Measurements from ENCODE around the gene SLMAP.
"Not testable (repeated sequence)": the region's sequence is repeated elsewhere in the genome, so short reads cannot be mapped to it uniquely, and the experiment has no call there.

Gene SLMAP

DNA sequence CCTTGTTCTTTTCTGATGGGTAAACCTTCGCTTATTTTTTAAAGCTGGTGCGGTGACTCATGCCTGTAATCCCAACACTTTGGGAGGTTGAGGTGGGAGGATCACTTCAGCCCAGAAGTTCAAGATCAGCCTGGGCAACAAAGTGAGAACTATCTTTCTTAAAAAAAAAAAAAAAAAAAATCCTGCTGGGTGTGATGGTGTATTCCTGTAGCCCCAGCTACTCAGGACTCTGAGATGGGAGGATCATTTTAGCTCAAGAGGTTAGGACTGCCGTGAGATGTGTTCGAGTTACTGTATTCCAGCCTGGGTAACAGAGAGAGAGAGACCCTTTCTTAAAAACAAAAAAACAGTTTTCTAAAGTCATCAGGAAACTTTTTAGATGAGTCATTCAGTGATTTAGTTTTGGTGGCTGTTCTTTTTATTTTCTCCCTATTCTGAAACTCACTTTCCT lies 37.7 kb downstream of the SLMAP start:
- DNase-seq (ENCODE audit: low read depth in 2 of 2) = no peak

DNA sequence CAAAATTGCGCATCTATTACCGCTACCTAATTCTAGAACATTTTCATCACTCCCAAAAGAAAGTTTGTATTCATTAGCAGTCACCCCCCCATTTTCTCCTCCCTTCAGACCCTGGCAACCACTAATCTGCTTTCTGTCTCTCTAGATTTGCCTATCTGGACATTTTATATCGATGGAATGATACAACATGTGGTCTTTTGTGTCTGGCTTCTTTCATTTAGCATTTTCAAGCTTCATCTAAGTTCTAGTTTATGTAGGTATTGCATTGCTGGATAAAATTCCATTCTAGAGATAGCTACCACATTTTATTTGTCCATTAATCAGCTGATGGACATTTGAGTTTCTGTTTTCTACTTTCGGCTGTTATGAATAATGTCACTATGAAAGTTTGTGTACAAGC lies 38.4 kb downstream of the SLMAP start:
- DNase-seq (ENCODE audit: low read depth in 2 of 2) = no peak

DNA sequence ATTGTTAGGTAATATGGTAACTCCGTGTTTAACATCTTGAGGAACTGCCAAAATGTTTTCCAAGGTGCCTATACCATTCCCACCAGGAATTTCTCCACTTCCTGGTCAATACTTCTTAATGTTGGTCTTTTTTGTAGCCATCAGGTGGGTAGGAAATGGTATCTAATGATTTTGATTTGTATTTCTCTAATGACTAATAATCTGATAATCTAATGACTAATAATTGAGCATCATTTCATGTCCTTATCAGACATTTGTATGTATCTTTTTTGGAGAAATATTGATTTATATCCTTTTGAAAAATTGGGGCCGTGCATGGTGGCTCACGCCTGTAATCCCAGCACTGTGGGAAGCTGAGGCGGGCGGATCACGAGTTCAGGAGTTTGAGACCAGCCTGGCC lies 38.8 kb downstream of the SLMAP start:
- DNase-seq (ENCODE audit: low read depth in 2 of 2) = no peak

DNA sequence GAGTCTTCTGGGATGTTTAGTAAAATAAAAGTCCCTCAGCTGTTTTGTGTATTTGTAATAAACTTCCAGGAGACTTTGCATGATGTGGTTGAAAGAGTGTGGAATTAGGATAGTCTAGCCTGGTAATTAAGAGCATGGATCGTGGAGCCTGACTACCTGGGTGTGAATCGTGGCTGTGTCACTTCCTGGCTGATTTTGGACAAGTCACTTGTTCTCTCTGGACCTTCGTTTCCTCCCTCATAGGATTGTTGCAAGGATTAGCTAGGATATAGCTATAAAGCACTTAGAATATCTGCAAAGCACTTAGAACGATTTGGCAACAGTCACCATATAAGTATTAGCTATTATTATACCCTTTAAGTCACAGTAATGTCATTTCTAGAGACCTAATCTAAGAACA lies 40.2 kb downstream of the SLMAP start:
- no peak for DNase-seq (ENCODE audit: low read depth in 2 of 2)

DNA sequence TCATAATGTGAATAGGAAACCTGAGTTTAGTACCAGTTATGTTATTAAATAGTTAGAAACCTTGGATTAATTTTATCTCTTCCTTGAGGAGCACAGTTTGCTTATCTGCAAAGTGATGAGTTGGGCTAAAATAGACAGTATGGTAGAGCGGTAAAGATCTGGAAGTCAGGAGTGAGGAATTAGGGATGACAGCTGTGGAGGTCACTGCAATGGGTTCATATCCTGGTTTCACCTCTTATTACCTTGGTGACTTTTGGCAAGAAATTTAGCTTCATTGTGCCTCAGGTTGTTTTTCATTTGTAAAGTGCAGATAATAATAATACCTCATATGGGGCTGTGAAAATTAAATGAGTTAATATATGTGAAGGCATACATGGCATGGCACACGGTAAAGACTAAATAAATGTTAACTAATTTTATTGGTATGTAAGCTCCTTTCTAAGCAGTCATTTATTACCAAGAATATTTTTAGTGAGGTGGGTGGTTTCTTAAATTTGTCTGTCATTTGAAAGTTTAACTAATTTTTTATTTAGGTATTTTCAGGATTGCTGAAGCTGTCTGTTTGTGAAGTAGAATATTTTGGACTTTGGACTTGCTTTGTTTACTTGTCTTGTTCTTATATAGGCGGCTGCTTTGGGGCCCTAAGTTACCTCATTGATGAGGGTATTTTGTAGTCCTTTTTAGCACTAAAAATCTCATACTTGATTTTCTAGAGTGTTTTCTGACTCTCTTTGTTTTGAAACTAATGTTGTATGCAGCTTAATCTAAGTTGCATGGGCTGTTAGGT lies 41.8 kb downstream of the SLMAP start:
- DNase-seq (ENCODE audit: low read depth in 2 of 2) = no peak

DNA sequence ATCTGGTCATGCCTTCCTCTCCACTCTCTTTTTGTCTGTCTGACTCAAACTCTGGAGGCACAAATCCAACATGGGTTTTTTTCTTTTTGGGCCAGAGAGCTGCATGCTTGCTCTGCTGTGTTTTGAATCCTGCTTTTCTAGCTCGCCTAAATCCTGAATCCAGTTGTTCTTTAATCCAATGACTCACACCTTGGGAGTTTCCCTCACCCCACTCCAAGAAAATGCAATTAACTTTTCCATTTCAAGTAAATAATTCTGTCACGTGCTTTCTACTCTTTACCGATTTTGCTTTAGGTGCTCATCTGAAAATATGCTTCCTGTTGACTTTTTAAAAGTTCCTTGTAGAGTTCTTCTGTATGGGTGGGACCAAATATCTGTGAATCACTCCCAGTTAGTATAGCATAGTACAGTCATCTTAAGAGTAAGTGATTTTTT lies 47.6 kb downstream of the SLMAP start:
- DNase-seq (ENCODE audit: low read depth in 2 of 2) = no peak

DNA sequence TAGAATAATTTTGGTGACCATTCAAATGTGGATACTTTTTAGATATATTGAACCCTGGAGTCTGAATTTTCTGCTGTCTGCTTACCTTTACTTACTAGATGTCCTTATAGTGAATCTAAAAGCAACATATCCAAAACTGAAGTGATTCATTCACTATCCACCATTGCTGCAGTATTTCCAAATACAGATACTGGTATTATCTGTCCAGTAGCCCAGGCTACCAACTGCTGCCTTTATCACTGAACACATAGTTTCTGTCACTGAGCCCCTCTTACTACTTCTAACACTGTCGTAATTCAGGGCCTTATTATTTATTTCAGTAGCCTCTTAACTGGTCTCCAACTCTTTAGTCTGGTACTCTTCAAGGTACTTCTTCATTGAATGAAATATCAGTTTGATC lies 49.2 kb downstream of the SLMAP start:
- DNase-seq (ENCODE audit: low read depth in 2 of 2) = no peak

DNA sequence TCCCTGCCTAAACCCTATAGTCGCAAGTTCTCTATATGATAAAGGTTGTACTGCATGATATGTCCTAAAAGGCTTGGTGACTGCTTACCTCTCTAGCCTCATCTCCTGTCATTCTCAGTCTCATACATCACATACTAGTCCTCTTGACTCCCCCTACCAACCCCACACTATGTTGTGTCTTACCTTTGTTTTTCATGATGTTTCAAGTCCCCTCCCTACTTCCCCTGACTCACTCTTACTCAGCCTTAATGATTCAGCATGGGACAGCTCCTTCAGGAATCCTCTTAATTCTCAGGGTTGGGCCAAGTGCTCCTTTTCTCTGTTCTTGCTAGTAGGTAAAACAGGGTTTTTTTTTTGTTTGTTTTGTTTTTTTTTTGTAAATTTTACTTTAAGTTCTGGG lies 49.6 kb downstream of the SLMAP start:
- no peak for DNase-seq (ENCODE audit: low read depth in 2 of 2)

DNA sequence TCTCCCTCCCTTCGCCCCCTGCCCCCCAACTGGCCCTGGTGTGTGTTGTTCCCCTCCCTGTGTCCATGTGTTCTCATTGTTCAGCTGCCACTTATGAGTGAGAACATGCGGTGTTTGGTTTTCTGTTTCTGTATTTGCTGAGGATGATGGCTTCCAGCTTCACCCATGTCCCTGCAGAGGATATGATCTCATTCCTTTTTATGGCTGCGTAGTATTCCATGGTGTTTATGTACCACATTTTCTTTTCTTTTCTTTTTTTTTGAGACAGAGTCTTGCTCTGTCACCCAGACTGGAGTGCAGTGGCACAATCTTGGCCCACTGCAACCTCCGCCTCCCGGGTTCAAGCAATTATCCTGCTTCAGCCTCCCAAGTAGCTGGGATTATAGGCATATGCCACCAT lies 50.1 kb downstream of the SLMAP start:
- not testable (repeated sequence) for DNase-seq (ENCODE audit: low read depth in 2 of 2)

DNA sequence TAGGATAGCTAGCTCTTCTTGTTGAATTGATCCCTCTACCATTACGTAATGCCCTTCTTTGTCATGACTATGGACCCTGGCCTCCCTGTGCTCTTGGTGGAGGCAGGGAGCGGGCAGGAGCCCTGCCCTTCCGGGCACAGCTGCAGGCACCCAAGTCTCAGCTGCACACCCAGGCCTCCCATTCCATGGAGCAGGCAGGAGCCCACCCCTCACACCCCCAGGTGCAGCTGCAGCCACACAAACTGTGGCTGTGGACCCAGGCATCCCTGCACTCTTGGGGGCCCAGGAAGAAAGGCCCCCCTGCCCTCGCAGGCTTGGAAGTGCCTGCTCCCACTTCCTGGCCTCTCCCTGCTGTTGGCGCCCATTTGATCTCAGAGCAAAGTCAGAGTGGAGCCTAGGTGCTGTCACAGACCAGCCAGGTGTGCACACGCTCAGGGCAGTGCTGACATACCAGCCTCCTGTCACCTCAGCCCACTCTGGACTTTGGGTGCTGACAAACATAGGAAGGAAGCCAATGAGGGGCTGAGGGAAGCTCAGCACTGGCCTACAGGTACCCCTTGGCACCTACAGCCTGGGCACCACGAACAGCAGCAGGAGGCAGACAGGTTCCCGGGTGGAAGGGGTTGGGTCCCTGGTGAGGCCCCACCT lies 53.0 kb downstream of the SLMAP start:
- no peak for DNase-seq (ENCODE audit: low read depth in 2 of 2)

DNA sequence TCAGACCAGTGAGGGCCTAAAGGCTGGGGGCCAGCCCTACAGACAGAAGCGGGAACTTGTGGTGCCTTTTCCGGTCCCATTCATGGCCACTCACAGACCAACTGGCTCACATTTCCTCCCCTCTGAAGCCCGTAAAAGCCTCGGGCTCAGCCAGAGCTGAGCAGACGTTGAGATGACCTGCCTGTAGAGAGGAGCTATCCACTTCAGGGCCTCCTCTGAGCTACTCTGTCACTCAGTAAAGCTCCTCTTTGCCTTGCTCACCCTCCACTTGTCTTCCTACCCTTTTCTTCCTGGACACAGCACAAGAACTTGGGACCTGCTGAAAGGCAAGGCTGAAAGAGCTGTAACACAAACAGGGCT lies 53.5 kb downstream of the SLMAP start:
- no peak for DNase-seq (ENCODE audit: low read depth in 2 of 2)

DNA sequence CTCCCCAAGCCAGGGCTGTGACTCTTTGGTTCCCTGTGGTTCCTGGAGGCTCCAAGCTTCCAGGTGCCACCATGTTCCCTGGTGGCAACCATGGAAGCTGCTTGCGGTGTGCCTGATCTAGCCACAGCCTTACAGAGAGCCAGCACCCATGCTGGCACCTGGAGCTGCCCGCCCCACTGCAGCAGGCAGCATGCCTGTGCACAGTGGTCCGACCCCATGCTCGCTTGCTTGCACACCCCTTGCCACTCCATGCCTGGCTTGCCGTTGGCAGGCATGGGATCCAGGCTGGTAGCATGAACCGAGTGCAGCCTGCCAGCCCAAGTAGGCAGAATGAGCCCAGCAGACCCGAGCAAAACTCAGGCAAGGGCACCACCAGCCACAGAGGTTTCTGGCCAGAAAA lies 53.9 kb downstream of the SLMAP start:
- DNase-seq (ENCODE audit: low read depth in 2 of 2) = no peak

DNA sequence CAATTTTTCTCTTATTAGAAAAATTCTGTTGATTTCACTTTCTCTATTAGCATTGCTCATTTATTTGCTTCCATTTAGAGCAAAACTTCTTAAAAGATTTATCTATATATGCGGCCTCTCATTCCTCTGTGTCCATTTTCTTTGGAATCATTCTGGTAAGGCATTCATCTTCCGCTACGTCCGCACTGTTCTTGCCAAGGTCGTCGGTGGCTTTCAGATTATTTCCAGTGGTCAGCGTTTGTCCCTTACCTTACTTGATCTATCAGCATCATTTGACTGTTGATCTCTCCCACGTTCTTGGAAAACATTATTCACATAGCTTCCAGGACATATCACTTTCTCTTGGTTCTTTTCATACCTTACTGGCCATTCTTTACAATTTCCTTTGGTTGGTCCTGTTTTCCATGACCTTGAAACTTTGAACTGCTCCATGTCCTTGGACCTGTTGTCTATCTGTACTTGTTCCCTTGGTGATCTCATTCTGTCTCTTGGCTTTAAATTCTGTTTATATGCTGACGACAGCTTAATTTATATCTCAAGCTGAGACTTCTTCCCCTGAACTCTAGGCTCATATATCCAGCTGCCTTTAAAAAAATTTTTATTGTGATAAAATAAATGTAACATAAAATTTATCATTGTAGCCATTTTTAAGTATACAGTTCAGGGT lies 54.5 kb downstream of the SLMAP start:
- DNase-seq (ENCODE audit: low read depth in 2 of 2) = no peak

DNA sequence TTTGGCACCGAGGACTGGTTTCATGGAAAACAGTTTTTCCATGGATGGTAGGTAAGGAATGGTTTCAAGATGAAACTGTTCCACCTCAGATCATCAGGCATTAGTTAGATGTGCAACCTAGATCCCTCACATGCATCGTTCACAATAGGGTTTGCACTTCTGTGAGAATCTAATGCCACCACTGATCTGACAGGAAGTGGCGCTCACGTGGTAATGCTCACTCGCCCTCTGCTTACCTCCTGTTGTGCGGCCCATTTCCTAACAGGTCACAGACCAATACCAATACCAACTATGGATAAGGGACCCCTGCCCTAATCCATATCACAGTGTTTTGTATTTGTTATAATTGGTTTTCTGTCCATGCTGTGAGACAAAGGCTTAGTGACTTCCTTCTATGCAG lies 58.9 kb downstream of the SLMAP start:
- DNase-seq (ENCODE audit: low read depth in 2 of 2) = peak in 1 of 2 donors; percentile 14

DNA sequence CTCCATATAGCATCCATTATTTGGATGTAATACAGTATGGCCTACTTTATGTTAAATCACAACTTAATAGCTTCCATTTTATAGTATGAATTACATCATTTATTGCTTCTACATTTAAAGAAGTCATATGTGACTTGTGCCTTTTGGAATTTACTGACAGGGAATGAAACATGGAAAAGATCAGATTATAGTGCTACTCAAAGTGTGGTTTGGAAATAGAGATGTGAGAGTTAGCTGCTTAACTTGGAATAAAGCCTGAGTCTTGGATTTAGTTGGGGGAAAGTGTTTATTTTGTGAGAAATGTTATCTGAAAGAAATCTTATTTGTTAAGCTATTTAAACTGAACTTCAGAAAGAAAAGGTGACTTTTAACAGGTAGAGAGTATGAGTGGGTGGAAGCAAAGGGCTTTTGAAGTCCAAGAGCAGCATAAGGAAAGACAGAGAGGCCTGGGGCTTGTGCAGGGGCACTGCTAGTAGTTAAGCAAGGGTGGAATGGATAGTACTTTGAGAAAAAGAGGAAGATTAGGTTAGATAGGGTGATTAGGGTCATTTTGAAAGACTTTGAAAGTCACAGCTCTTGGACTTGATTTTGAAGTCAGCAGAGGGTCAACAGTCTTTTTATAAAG lies 60.5 kb downstream of the SLMAP start:
- no peak for DNase-seq (ENCODE audit: low read depth in 2 of 2)

DNA sequence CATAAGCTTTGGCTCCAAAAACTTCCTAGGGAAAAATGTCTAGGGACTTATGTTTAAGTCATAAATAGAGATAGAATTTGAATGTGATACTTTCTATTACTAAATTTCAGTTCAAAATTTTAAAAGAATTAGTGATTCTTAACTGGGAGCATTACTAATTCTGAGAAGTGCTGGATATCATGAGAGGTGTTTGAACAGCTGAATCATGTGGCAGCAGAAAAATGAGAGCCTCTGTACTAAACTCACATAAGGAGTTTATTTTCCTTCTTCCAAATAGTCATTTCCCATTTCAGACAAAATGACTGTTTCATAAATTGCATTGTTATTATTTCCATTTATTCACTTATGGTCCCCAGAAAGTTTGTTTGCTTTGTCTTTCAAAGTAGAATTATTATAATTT lies 62.7 kb downstream of the SLMAP start:
- no peak for DNase-seq (ENCODE audit: low read depth in 2 of 2)

DNA sequence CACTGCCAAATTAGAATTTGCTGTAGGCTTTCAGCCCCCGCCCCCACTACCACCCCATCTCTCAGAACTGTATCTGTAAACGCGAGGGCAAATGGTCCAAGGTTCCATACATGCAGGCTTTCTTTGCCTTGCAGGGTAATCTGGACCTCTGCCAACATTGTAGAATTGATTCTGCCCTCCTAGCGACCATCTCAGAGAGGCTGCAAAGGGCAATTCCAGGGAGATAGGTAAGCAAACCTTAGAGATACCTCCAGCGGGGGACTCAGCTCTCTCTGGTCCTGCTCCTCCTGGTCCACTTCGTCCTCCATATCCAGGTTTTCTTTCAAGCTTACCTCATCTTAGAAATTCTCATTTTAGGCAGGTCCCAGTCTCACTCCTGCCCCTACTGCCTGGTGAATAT lies 64.4 kb downstream of the SLMAP start:
- no peak for DNase-seq (ENCODE audit: low read depth in 2 of 2)

DNA sequence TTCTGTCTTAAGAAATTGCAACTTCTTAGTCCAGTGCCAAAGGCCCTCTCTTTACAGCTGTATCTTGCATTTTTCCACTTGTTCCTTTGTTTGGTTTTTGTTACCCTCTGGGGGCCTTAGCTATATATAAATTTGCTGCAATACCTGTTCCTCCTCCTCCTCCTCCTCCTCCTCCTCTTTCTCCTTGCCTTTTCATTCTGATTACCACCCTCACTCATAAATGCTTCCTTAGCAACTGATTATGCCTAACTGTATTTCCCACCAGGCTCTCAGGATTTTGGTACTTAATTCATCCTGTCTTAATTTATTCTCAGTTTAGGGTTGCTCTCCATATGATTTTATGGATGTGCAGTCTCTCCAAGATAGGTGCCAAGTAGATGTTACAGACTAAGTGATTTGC lies 65.7 kb downstream of the SLMAP start:
- no peak for DNase-seq (ENCODE audit: low read depth in 2 of 2)

DNA sequence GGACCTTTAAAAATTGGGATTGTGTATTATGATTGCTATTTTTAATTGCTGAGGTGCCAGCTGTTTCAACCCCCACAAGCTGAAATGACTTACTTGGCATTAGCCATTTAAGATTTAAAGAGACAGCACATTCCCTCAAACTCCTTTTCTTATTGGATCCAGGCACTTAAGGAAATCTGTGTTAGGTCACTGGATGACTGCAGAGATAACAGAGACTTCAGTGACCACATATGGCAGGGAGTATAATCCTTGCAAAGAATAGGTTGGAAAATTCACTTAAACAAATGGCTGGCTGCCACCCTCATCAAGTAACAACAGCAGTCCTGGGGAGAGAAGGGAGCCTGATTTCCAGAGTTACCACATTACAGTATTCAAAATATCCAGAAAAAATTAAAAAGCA lies 66.6 kb downstream of the SLMAP start:
- no peak for DNase-seq (ENCODE audit: low read depth in 2 of 2)

DNA sequence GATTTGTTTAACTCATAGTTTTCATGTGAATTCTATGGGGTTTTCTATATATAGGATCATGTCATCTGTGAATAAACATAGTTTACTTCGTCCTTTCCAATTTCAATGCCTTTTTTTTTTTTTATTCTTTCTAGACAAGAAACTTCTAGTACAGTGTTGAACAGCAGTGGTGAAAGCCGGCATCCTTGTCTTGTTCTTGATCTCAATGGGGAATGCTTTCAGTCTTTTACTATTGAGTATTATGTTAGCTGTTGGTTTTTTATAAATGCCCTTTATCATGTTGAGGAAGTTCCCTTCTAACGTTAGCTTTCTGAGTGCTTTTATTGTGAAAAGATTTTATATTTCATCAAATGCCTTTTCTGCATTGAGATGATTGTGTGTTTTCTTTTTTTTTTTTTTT lies 69.0 kb downstream of the SLMAP start:
- no peak for DNase-seq (ENCODE audit: low read depth in 2 of 2)

DNA sequence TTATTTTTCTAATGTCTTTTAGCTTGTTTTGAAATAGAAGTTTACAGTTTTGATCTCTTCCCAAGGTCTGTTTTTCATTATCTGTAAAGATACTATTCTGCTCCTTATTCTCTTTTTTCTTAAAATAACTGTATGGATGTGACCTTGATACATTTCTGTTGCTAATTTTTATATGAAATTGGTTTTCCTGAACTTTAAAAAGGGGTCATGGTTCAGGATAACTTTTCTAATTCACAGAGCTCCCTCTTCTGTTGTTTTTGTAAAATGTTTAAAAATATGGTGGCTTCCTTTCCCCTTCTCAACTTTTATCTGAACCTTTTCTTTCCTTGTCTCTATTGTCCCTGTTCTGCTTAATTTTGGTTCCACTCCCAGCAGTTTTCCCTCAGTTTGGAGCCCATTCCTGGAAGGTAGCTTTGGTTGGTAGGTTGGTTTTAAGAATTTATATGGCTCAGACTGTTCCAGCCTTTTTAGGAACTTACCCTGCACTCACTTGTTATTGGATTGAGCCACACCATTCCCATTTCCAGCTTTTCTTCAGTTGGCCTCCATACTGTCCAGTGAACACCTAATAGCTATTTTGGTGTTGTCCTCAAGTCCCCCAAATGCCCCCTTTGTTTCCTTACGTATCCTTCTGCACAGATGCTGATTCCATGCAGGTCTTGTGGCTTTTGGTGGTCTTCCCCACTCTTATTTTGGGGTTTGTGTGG lies 70.3 kb downstream of the SLMAP start:
- DNase-seq (ENCODE audit: low read depth in 2 of 2) = no peak
